Small intestine (tissue), 16 donors: ENCODE measurements around the gene ABCB8. TPM values are rescaled to one million over a fixed set of nuclear protein-coding genes. Genes with fewer than 3 reads are reported as not detected.

Experiments used
- DNase-seq, 2 donors: peaks; one replicate each; pipeline versions ENCODE4 v3.0.0 to v3.0.0-alpha.2; 2013
- FAIRE-seq: peaks from 2 replicates; lab custom pipeline; 2012; peaks lifted over from hg19 to GRCh38; lab: Jason Lieb, UNC
- H3K27ac ChIP-seq, 3 donors: one replicate each; pipeline ENCODE4 v1.5.1; 2013; ENCODE audit warnings: low read length in 2 of 3, mild to moderate bottlenecking in 2 of 3, control low read depth in 1 of 3, inconsistent platforms in 1 of 3, low read depth in 1 of 3, moderate library complexity in 1 of 3
- H3K27me3 ChIP-seq, 3 donors: one replicate each; pipeline ENCODE4 v1.6.1; 2013; ENCODE audit warnings: low read length in 3 of 3, inconsistent platforms in 1 of 3; ENCODE audit not compliant: control insufficient read depth in 3 of 3, insufficient read depth in 3 of 3
- H3K36me3 ChIP-seq, 3 donors: one replicate each; pipeline ENCODE4 v1.6.1; 2013; ENCODE audit warnings: low read length in 3 of 3, inconsistent platforms in 1 of 3, low read depth in 1 of 3, mild to moderate bottlenecking in 1 of 3, moderate library complexity in 1 of 3; ENCODE audit not compliant: control insufficient read depth in 3 of 3, insufficient read depth in 2 of 3
- H3K4me1 ChIP-seq, 3 donors: one replicate each; pipeline ENCODE4 v1.6.1; 2013; ENCODE audit warnings: low read length in 2 of 3, inconsistent platforms in 1 of 3, low read depth in 1 of 3, mild to moderate bottlenecking in 1 of 3, moderate library complexity in 1 of 3; ENCODE audit not compliant: control insufficient read depth in 3 of 3, insufficient read depth in 2 of 3
- H3K4me3 ChIP-seq, 3 donors: one replicate each; pipeline ENCODE4 v1.5.1; 2013; ENCODE audit warnings: low read length in 3 of 3, control low read depth in 1 of 3, inconsistent platforms in 1 of 3, low read depth in 1 of 3, mild to moderate bottlenecking in 1 of 3, moderate library complexity in 1 of 3
- H3K9me3 ChIP-seq, 2 donors: one replicate each; pipeline ENCODE4 v1.6.1; 2013; ENCODE audit warnings: low read depth in 1 of 2, low read length in 1 of 2; ENCODE audit not compliant: control insufficient read depth in 2 of 2, insufficient read depth in 1 of 2
- WGBS, 3 donors: extraction: QIAGEN DNeasy Blood & Tissue Kit; methylation state at CpG; one replicate each; pipeline ENCODE4 v1.1.7; 2013; 5-methylcytosine and 5-hydroxymethylcytosine counted together
- long read RNA-seq, 10 donors: transcript quantifications; one replicate each; lab custom pipeline, GENCODE V29; 2026
- polyA plus RNA-seq, 4 donors: library from polyadenylated mRNA; stranded (reverse) in 3 of 4; unstranded in 1 of 4; fragments of 200-250 nt in 3 of 4; fragments of 120-200 nt in 1 of 4; gene quantifications; one replicate each; pipeline versions ENCODE4 v1.2.1 to v1.2.3, GENCODE V29; 2013
- donor health status: healthy with polysubstance abuse.
- donor health status: control.
- donor health status: control.
- donor health status: Bipolar disorder and iron deficiency.
- donor health status: healthy.

Gene ABCB8
- 10 to 100 TPM; 15.4 to 29.9 (median 16.2) TPM for polyA plus RNA-seq
- long read RNA-seq, donor 1, full-length matches to known transcripts: 3 of 3 reads
- long read RNA-seq, donor 1, partial matches to known transcripts: 0 of 3 reads
- long read RNA-seq, donor 1, other reads (novel, unspliced or antisense): 0 of 3 reads
- long read RNA-seq, donor 2, partial matches to known transcripts: 0 of 1 reads
- long read RNA-seq, donor 2, other reads (novel, unspliced or antisense): 0 of 1 reads
- long read RNA-seq, donor 3: 0 reads
- long read RNA-seq, donor 4: 0 reads
- long read RNA-seq, donor 5: 0 reads
- long read RNA-seq, donor 6: 0 reads
- long read RNA-seq, donor 7, full-length matches to known transcripts: 2 of 25 reads
- long read RNA-seq, donor 7, partial matches to known transcripts: 14 of 25 reads
- long read RNA-seq, donor 7, other reads (novel, unspliced or antisense): 9 of 25 reads
- long read RNA-seq, donor 8: 0 reads
- long read RNA-seq, donor 9, full-length matches to known transcripts: 1 of 1 reads
- long read RNA-seq, donor 9, partial matches to known transcripts: 0 of 1 reads
- long read RNA-seq, donor 9, other reads (novel, unspliced or antisense): 0 of 1 reads
- long read RNA-seq, donor 10, full-length matches to known transcripts: 3 of 3 reads
- long read RNA-seq, donor 10, partial matches to known transcripts: 0 of 3 reads
- long read RNA-seq, donor 10, other reads (novel, unspliced or antisense): 0 of 3 reads

DNA sequence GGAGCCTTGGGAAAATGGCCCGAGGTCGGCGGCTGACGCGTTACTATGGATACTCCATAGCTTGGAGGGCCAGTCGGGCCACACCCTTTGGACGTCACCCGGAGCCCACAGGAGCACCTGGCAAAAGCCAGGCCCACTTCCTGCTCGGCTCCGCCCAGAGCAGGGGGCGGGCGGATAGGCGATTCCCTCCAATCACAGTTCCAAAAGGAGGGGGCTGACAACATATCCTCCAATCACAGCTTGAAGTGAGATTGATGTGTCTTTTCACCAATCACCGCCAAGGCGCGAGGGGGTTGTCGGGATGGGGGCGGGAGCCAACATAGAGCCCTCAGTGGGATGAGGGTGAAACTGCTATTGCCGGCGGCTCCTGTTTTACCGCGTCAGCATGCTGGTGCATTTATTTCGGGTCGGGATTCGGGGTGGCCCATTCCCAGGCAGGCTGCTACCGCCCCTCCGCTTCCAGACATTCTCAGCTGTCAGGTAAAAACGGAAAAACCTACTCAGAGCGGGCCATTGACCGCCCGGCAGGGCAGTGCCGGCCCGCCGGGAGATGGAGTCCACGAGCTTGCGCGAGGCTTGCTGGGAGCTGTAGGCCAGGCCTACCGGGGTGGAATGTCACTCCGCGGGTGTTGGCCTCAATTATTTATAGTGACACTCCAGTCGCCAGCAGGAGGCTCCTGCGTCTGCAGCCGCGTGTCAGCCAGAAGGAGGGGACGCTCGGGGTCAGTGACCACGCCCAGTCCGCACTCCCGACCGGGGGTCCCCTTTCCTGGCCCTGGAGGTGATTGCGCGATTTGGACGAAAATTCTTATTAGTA lies at the start of gene ABCB8:
ABCB8 (plus strand) TSS at position 320 of the 817 bp plus-strand sequence; CDS start at position 386, 66 bp downstream.
- H3K9me3 ChIP-seq: no peaks in the 10 kb centered on the region
- H3K36me3 ChIP-seq: peaks cover 0 to 18% (median 0%) of the 10 kb centered on the region in 3 donors
- 1% methylated on average over 53 of the region's 53 CpGs for WGBS, 3 donors
- peak within 1 kb of the TSS; percentile 33 to 77 (median 67) for H3K4me3 ChIP-seq
- FAIRE-seq (no peak), DNase-seq (peak; percentile 99 to 100)
- no peaks in the 10 kb centered on the region for H3K27me3 ChIP-seq
- H3K27ac ChIP-seq: peak within 1 kb of the TSS; percentile 70 to 88 (median 87)
- H3K4me1 ChIP-seq: peaks cover 0 to 16% (median 0%) of the 10 kb centered on the region in 3 donors

DNA sequence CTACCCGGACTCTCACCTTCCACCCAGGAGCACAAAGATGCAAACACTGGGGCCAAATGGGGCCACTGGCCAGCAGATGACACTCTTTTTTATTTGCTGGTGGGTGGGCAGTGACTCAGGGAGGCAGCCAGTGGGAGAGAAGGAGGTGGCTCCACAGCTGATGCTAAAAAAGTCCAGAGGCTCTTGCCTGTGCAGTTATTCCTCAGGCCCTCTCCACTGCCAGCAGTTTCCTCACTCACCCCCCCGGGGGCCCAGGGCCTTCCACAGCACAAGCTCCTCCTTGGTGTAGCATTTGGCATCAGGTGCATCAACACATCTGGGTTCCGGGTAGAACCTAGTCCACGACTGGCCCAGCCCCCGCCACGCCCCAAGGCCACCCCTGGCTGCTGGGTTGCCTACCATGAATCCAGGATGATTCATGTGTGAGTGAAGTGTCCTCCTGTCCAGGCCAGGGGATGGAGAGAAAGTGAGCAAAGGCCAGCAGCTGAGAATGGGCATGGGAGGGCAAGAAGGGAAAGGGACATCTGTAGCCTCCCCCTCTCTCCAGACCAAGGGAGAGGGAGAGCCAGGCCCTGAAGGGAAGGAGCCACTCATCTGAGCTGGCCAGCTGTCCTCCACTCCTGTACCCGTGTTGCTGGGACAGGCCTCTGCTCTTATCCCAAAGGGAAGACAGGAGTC lies 48.4 kb upstream of the ABCB8 start:
- Histone ChIP-seq H3K27ac (peak overlapping the region in 1 of 3 donors; percentile 33), H3K9me3 (no peaks in the 10 kb centered on the region), H3K27me3 (peaks cover 0 to 54% (median 9%) of the 10 kb centered on the region in 3 donors), H3K4me3 (no peak overlapping the region), H3K36me3 (no peaks in the 10 kb centered on the region), H3K4me1 (peaks cover 0 to 38% (median 9%) of the 10 kb centered on the region in 3 donors)
- DNase-seq (no peak), FAIRE-seq (no peak)
- 8 to 35% (median 25%) methylated on average over 7 of the region's 7 CpGs for WGBS, 3 donors

DNA sequence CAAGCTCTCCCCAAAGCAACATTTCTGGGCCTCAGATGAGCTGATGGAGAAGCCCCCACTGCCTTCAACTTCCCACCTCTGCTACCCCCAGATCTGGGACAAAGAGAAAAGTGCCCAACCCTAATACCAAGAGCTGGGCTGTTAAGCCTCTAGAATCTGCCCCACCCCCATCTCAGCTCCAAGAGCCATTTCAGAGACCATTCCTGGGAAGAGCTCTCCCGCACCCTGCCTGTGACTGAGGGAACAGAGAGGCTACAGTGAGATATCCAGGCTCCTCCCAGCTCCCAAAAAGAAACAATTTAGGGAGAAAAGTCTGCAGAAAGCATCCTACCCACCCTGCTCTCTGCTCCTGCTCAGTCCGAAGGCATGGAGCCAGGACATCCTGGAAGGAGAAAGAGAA lies 47.6 kb upstream of the ABCB8 start:
- no peak for DNase-seq
- H3K4me3 ChIP-seq: no peak overlapping the region
- no peak overlapping the region for H3K27ac ChIP-seq
- H3K4me1 ChIP-seq: peaks cover 0 to 31% (median 5%) of the 10 kb centered on the region in 3 donors
- H3K36me3 ChIP-seq: no peaks in the 10 kb centered on the region
- WGBS, 3 donors: 30 to 39% (median 33%) methylated on average over 2 of the region's 2 CpGs
- H3K27me3 ChIP-seq: peaks cover 0 to 51% (median 9%) of the 10 kb centered on the region in 3 donors
- H3K9me3 ChIP-seq: no peaks in the 10 kb centered on the region
- no peak for FAIRE-seq

DNA sequence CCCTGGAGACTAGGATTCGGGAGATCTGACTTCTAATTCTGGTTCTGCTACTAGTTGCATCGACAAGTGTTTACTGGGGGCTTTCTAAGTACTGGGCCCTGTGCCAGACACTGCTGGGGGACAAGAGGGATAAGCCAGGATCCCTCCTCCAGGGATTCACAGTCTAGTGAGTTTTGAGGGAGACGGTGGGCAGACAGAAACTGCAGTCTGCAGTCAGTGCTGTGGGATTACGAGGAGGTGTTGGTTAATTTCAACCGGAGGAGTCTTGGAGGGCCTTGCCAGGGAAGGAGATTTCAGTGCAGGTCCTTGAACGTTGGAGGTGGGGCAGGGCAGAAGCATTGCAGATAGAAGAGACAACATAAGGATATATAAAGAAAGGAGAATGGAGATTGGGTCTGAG lies 46.6 kb upstream of the ABCB8 start:
- FAIRE-seq: no peak
- no peak for DNase-seq
- Histone ChIP-seq H3K36me3 (no peaks in the 10 kb centered on the region), H3K27ac (no peak overlapping the region), H3K27me3 (peaks cover 0 to 45% (median 6%) of the 10 kb centered on the region in 3 donors), H3K4me3 (no peak overlapping the region), H3K9me3 (no peaks in the 10 kb centered on the region), H3K4me1 (peaks cover 0 to 22% (median 5%) of the 10 kb centered on the region in 3 donors)
- 61 to 72% (median 69%) methylated on average over 5 to 6 of the region's 6 CpGs for WGBS, 3 donors

DNA sequence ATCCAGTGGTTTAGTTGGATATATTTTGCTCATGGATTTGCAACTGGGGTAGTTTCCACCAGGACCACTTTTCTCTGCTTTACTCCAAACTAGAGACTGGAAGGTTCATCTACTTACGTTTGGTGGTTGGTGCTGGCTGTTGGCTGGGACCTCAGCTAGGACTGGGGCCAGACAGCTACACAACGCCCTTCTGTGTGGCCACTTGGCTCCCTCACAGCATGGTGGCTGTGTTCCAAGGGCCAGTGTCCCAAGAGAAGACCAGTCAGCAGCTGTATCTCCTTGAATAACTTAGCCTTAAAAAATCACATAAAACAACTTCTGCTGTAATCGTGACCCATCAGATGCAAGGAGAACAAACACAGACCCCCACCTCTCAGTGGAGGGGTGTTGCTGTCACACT lies 45.9 kb upstream of the ABCB8 start:
- WGBS, 3 donors: 28 to 43% (median 35%) methylated on average over 3 of the region's 3 CpGs
- H3K27me3 ChIP-seq: peaks cover 0 to 38% (median 6%) of the 10 kb centered on the region in 3 donors
- no peak for FAIRE-seq

DNA sequence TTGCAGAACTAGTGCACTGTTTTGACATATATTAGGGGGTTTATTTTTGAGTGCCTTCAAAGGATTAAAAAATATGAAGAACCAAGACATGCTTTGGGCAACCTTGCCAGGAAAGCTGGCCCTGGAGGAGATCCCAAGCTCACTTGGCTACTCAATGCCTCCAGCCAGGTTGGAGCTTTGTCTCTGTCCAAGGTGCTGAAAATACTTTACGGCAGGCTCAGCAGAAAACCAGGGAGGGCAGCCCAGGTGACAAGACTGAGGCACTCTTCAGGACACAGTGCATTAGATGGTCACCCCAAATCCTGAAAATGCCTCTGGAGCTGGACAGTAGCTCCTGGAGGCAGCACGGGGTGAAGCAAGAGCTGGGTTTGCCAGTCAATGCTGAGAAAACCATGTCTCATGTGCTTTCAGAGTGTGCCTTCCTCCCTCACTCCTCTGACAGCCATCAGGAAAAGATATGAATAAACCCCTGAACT lies 44.3 kb upstream of the ABCB8 start:
- Histone ChIP-seq H3K36me3 (no peaks in the 10 kb centered on the region), H3K4me1 (peaks cover 0 to 17% (median 0%) of the 10 kb centered on the region in 3 donors), H3K27me3 (peaks cover 0 to 29% (median 6%) of the 10 kb centered on the region in 3 donors), H3K4me3 (no peak overlapping the region), H3K9me3 (no peaks in the 10 kb centered on the region), H3K27ac (no peak overlapping the region)
- 3 to 9% (median 6%) methylated on average over 2 of the region's 2 CpGs for WGBS, 3 donors
- FAIRE-seq: no peak
- peak; percentile 38 to 78 for DNase-seq

More for the DNA sequence above, 45.9 kb upstream of the ABCB8 start:
- Histone ChIP-seq H3K36me3 (no peaks in the 10 kb centered on the region), H3K4me3 (no peak overlapping the region), H3K9me3 (no peaks in the 10 kb centered on the region), H3K4me1 (peaks cover 0 to 15% (median 5%) of the 10 kb centered on the region in 3 donors), H3K27ac (no peak overlapping the region)
- DNase-seq: no peak

DNA sequence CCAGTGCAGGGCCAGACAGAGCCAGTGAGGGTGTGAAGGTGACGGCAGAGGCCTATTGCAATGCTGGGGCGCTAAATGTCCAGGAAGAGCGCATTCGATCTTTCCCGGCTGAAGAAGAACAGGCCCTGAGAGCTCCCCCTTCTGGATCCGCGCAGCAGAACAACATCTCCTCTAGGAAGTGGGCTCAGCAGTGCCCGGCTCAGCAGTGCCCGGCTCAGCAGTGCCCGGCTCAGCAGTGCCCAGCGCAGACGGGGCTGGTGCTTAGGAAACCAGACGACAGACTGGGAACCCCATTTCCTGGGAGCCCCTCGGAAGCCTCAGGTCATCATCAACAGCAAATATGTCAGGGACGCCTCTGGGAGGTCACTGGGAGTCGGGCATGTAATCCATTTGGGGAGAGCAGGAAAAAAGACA lies 42.1 kb upstream of the ABCB8 start:
- Histone ChIP-seq H3K4me3 (no peak overlapping the region), H3K9me3 (peaks cover 0 to 13% of the 10 kb centered on the region in 2 donors), H3K4me1 (peaks cover 0 to 12% (median 0%) of the 10 kb centered on the region in 3 donors), H3K27me3 (peaks cover 0 to 9% (median 3%) of the 10 kb centered on the region in 3 donors), H3K27ac (no peak overlapping the region), H3K36me3 (no peaks in the 10 kb centered on the region)
- DNase-seq: peak; percentile 70 to 80
- FAIRE-seq: no peak
- 6 to 8% (median 8%) methylated on average over 16 of the region's 16 CpGs for WGBS, 3 donors
